HG03175 (cell line): ENCODE results near the gene HCFC1.
"Not testable (repeated sequence)": the region's sequence is repeated elsewhere in the genome, so short reads cannot be mapped to it uniquely, and the experiment has no call there.

ENCODE experiments used
- ATAC-seq: cut with Tn5 transposase; IDR thresholded peaks from one replicate; pipeline ENCODE4 v1.9.1; 2021; ENCODE audit warnings: mild to moderate bottlenecking, moderate library complexity; ENCODE audit not compliant: unreplicated experiment

The HCFC1 gene

GRCh38 chrX:154010330-154011087 is 38.9 kb upstream of the HCFC1 start:
- no peak for ATAC-seq

- ATAC-seq = no peak
Observed at GRCh38 chrX:154008521-154008920, 36.9 kb upstream of the HCFC1 start.

GRCh38 chrX:154006947-154007346 is 35.3 kb upstream of the HCFC1 start:
- ATAC-seq = no peak

- no peak for ATAC-seq
Observed at GRCh38 chrX:154004315-154004714, 32.7 kb upstream of the HCFC1 start.

- ATAC-seq = peak; percentile 56
Observed at GRCh38 chrX:154002215-154002719, 30.6 kb upstream of the HCFC1 start.

- ATAC-seq = no peak
Observed at GRCh38 chrX:154000051-154000450, 28.4 kb upstream of the HCFC1 start.

- no peak for ATAC-seq
Observed at GRCh38 chrX:153999359-154000037, 27.9 kb upstream of the HCFC1 start.

- no peak for ATAC-seq
Observed at GRCh38 chrX:153995504-153995903, 23.9 kb upstream of the HCFC1 start.

- ATAC-seq = not testable (repeated sequence)
Observed at GRCh38 chrX:153994398-153994797, 22.8 kb upstream of the HCFC1 start.

- no peak for ATAC-seq
Observed at GRCh38 chrX:153993978-153994377, 22.4 kb upstream of the HCFC1 start.

GRCh38 chrX:153993079-153993478 is 21.5 kb upstream of the HCFC1 start:
- ATAC-seq = no peak

GRCh38 chrX:153992180-153992579 is 20.6 kb upstream of the HCFC1 start:
- ATAC-seq = no peak

GRCh38 chrX:153991013-153991580 is 19.5 kb upstream of the HCFC1 start:
- no peak for ATAC-seq

GRCh38 chrX:153989973-153990655 is 18.5 kb upstream of the HCFC1 start:
- ATAC-seq = no peak

- no peak for ATAC-seq
Observed at GRCh38 chrX:153988493-153988892, 16.9 kb upstream of the HCFC1 start.

- no peak for ATAC-seq
Observed at GRCh38 chrX:153984351-153985178, 12.9 kb upstream of the HCFC1 start.

GRCh38 chrX:153983321-153983801 is 11.7 kb upstream of the HCFC1 start:
- ATAC-seq = no peak

GRCh38 chrX:153981771-153982533 is 10.3 kb upstream of the HCFC1 start:
- ATAC-seq = no peak

- ATAC-seq = no peak
Observed at GRCh38 chrX:153981231-153981630, 9.6 kb upstream of the HCFC1 start.

- ATAC-seq = peak; percentile 68
Observed at GRCh38 chrX:153980394-153980793, 8.8 kb upstream of the HCFC1 start.
